Hepatocyte (in vitro differentiated cells): ENCODE results near the gene SHANK1.
"Not testable (repeated sequence)": the region's sequence is repeated elsewhere in the genome, so short reads cannot be mapped to it uniquely, and the experiment has no call there.

Source experiments
- EZH2 ChIP-seq: fragments of 200-600 bp; sonication (generic); IDR thresholded peaks from 2 replicates; pipeline ENCODE4 v1.6.1; 2016; ENCODE audit warnings: antibody characterized with exemption, mild to moderate bottlenecking, borderline replicate concordance
- EZH2phosphoT487 ChIP-seq: fragments of 200-600 bp; sonication (generic); IDR thresholded peaks from one replicate; pipeline ENCODE4 v1.6.1; 2018; ENCODE audit warnings: antibody characterized with exemption, mild to moderate bottlenecking, low read depth, moderate library complexity; ENCODE audit not compliant: unreplicated experiment, severe bottlenecking
- TF ChIP-seq, protein P1 (sequence below): fragments of 200-600 bp; sonication (generic); IDR thresholded peaks from 2 replicates; pipeline ENCODE4 v1.5.1; 2016; ENCODE audit warnings: antibody characterized with exemption, mild to moderate bottlenecking; ENCODE audit not compliant: poor library complexity

DNA sequence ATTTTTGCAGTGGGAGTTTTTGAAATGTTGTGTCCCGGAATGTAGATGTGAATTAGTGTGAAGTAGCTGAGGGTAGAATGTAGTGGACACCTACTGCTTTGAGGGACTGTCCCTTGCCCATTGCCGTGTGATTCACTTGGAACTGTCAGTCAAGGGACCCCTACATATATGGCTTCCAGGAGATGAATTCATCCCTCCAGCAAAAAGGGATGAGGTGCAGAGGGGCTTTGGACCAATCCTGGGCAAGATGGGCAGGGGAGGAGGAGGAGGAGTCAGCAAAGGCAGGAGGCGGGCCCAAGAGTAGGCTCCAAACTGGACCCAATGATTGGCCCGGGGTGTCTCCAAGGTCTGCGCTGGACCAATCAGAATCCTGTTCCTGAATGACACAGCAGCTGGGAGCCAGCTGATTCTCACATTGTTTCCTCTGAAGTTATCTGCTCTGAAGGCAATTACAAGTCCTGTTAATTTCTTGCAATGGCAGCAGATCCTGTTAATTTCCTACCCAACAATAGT, 99.2 kb downstream of the SHANK1 start:
- TF ChIP-seq, protein P1, sequence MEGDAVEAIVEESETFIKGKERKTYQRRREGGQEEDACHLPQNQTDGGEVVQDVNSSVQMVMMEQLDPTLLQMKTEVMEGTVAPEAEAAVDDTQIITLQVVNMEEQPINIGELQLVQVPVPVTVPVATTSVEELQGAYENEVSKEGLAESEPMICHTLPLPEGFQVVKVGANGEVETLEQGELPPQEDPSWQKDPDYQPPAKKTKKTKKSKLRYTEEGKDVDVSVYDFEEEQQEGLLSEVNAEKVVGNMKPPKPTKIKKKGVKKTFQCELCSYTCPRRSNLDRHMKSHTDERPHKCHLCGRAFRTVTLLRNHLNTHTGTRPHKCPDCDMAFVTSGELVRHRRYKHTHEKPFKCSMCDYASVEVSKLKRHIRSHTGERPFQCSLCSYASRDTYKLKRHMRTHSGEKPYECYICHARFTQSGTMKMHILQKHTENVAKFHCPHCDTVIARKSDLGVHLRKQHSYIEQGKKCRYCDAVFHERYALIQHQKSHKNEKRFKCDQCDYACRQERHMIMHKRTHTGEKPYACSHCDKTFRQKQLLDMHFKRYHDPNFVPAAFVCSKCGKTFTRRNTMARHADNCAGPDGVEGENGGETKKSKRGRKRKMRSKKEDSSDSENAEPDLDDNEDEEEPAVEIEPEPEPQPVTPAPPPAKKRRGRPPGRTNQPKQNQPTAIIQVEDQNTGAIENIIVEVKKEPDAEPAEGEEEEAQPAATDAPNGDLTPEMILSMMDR: not testable (repeated sequence)
- TF ChIP-seq EZH2, EZH2phosphoT487: not testable (repeated sequence)
